HepG2 (cell line): ENCODE data around the gene PRM3. TPM values are rescaled to one million over a fixed set of nuclear protein-coding genes. Genes with fewer than 3 reads are reported as not detected.
A peak's percentile ranks its signal among the peaks of the same experiment; 100 is the strongest.

Experiments
- DNMT3B ChIP-seq: conservative IDR thresholded peaks from 2 replicates; pipeline ENCODE4 v1.6.1; 2016; ENCODE audit warnings: missing biosample characterization, control low read depth
- HNF4A ChIP-seq: sonication (generic); formaldehyde crosslinking; IDR thresholded peaks from 2 replicates; pipeline ENCODE4 v1.4.0; 2020; ENCODE audit warnings: missing genetic modification reagents
- KDM6A ChIP-seq: IDR thresholded peaks from 2 replicates; pipeline ENCODE4 v1.6.1; 2016; ENCODE audit warnings: low read depth
- LCORL ChIP-seq, 2 experiments: fragments of 450-650 bp in 1 of 2; sonication (generic) in 1 of 2; formaldehyde crosslinking in 1 of 2; IDR thresholded peaks; 2 replicates each; pipeline versions ENCODE4 v1.5.0 to v1.6.1; 2017 to 2020; ENCODE audit warnings: antibody characterized with exemption in 1 of 2, missing genetic modification reagents in 1 of 2
- RAD51 ChIP-seq: fragments of 450-650 bp; IDR thresholded peaks from 2 replicates; pipeline ENCODE4 v1.6.1; 2016; ENCODE audit warnings: borderline replicate concordance
- RARG ChIP-seq: sonication (generic); formaldehyde crosslinking; IDR thresholded peaks from 2 replicates; pipeline ENCODE4 v1.4.0; 2020; ENCODE audit warnings: low read depth, mild to moderate bottlenecking, missing genetic modification reagents
- TOPORS ChIP-seq: sonication (generic); formaldehyde crosslinking; IDR thresholded peaks from 2 replicates; pipeline ENCODE4 v1.8.0; 2023; ENCODE audit warnings: mild to moderate bottlenecking, missing genetic modification reagents
- ZNF232 ChIP-seq: sonication (generic); formaldehyde crosslinking; IDR thresholded peaks from 2 replicates; pipeline ENCODE4 v1.4.0; 2020; ENCODE audit warnings: missing genetic modification reagents, borderline replicate concordance
- ZNF235 ChIP-seq: sonication (generic); formaldehyde crosslinking; IDR thresholded peaks from 2 replicates; pipeline ENCODE4 v1.8.1; 2023; ENCODE audit warnings: mild to moderate bottlenecking, missing genetic modification reagents, borderline replicate concordance
- polyA plus RNA-seq, 8 experiments: library from polyadenylated mRNA; depleted of rRNA in 3 of 8; stranded (reverse) in 7 of 8; unstranded in 1 of 8; fragments of >200 nt; fragmentation: Illumina TruSeq in 4 of 8; extraction: Trizol in 4 of 8; gene quantifications; 2 replicates each; pipeline versions ENCODE4 v1.2.1 to v1.2.3, GENCODE V29; 2011 to 2016; ENCODE audit warnings: low read depth in 4 of 8, missing spikeins in 1 of 8, mixed read lengths in 1 of 8; ENCODE audit not compliant: insufficient read depth in 1 of 8
- total RNA-seq, 5 experiments: library from RNA; depleted of rRNA; stranded (reverse); fragments of >200 nt; fragmentation: Illumina TruSeq; extraction: Trizol; gene quantifications; 2 replicates each; pipeline ENCODE4 v1.2.3, GENCODE V29; 2016; ENCODE audit warnings: low read depth in 1 of 5
- TF ChIP-seq, protein P1 (sequence below): sonication (generic); formaldehyde crosslinking; IDR thresholded peaks from 2 replicates; pipeline ENCODE4 v1.8.1; 2022; ENCODE audit warnings: low read depth, mild to moderate bottlenecking, missing genetic modification reagents
- TF ChIP-seq, protein P2 (sequence below): sonication (generic); formaldehyde crosslinking; conservative IDR thresholded peaks from 2 replicates; pipeline ENCODE4 v1.4.0; 2020; ENCODE audit warnings: missing genetic modification reagents
- TF ChIP-seq, protein P3 (sequence below): sonication (generic); formaldehyde crosslinking; IDR thresholded peaks from 2 replicates; pipeline ENCODE4 v1.4.0; 2020; ENCODE audit warnings: missing genetic modification reagents
- TF ChIP-seq, protein P4 (sequence below): IDR thresholded peaks from 2 replicates; pipeline ENCODE4 v1.6.1; 2012; ENCODE audit warnings: low read length, improper control_type of control experiment
- TF ChIP-seq, protein P5 (sequence below): sonication (generic); formaldehyde crosslinking; IDR thresholded peaks from 2 replicates; pipeline ENCODE4 v1.8.0; 2022; ENCODE audit warnings: mild to moderate bottlenecking, missing genetic modification reagents
- TF ChIP-seq, protein P6 (sequence below): IDR thresholded peaks from 2 replicates; pipeline ENCODE4 v1.6.1; 2016; ENCODE audit warnings: low read depth, borderline replicate concordance

The PRM3 gene
- total and polyA plus RNA-seq, 2 of the 13 experiments (the other 11 are each of a cell fraction or from before 2014, with no cell fraction given): not detected

DNA sequence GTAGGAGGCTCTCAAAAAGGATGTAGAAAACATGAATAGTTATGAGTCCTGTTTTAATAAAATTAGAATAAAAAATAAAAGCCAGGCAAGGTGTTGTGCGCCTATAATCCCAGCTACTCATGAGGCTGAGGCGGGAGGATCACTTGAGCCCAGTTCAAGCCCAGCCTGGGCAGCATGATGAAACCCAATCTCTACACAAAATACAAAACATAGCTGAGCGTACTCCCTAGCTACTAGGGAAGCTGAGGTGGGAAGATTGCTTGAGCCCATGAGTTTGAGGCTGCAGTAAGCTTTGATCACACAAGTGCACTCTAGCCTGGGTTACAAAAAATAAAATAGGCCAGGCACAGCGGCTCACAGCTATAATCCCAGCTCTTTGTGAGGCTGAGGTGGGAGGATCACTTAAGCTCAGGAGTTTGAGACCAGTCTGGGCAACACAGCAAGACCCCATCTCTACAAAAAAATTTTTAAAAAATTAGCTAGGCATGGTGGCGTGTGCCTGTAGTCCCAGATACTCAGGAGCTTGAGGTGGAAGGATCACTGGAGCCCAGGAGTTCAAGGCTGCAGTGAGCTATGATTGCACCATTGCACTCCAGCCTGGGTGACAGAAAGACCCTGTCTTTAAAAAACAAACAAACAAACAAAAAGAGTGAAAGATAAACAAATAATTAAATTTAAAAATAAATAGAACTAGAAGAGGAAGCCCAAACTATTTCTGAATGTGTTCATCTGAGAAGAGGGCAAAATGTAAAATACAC is 24.9 kb upstream of the PRM3 start (continued):
- TF ChIP-seq, protein P1, sequence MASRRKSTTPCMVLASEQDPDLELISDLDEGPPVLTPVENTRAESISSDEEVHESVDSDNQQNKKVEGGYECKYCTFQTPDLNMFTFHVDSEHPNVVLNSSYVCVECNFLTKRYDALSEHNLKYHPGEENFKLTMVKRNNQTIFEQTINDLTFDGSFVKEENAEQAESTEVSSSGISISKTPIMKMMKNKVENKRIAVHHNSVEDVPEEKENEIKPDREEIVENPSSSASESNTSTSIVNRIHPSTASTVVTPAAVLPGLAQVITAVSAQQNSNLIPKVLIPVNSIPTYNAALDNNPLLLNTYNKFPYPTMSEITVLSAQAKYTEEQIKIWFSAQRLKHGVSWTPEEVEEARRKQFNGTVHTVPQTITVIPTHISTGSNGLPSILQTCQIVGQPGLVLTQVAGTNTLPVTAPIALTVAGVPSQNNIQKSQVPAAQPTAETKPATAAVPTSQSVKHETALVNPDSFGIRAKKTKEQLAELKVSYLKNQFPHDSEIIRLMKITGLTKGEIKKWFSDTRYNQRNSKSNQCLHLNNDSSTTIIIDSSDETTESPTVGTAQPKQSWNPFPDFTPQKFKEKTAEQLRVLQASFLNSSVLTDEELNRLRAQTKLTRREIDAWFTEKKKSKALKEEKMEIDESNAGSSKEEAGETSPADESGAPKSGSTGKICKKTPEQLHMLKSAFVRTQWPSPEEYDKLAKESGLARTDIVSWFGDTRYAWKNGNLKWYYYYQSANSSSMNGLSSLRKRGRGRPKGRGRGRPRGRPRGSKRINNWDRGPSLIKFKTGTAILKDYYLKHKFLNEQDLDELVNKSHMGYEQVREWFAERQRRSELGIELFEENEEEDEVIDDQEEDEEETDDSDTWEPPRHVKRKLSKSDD (CRISPR knock-in tag): no peak
- TF ChIP-seq KDM6A: no peak
- no peak for TF ChIP-seq DNMT3B
- no peak for TF ChIP-seq LCORL (IDR thresholded peaks at IDR 0.05)
- TF ChIP-seq LCORL (CRISPR knock-in tag; IDR thresholded peaks at IDR 0.05): no peak
- TF ChIP-seq, protein P2, sequence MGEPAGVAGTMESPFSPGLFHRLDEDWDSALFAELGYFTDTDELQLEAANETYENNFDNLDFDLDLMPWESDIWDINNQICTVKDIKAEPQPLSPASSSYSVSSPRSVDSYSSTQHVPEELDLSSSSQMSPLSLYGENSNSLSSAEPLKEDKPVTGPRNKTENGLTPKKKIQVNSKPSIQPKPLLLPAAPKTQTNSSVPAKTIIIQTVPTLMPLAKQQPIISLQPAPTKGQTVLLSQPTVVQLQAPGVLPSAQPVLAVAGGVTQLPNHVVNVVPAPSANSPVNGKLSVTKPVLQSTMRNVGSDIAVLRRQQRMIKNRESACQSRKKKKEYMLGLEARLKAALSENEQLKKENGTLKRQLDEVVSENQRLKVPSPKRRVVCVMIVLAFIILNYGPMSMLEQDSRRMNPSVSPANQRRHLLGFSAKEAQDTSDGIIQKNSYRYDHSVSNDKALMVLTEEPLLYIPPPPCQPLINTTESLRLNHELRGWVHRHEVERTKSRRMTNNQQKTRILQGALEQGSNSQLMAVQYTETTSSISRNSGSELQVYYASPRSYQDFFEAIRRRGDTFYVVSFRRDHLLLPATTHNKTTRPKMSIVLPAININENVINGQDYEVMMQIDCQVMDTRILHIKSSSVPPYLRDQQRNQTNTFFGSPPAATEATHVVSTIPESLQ (CRISPR knock-in tag): no peak
- TF ChIP-seq, protein P3, sequence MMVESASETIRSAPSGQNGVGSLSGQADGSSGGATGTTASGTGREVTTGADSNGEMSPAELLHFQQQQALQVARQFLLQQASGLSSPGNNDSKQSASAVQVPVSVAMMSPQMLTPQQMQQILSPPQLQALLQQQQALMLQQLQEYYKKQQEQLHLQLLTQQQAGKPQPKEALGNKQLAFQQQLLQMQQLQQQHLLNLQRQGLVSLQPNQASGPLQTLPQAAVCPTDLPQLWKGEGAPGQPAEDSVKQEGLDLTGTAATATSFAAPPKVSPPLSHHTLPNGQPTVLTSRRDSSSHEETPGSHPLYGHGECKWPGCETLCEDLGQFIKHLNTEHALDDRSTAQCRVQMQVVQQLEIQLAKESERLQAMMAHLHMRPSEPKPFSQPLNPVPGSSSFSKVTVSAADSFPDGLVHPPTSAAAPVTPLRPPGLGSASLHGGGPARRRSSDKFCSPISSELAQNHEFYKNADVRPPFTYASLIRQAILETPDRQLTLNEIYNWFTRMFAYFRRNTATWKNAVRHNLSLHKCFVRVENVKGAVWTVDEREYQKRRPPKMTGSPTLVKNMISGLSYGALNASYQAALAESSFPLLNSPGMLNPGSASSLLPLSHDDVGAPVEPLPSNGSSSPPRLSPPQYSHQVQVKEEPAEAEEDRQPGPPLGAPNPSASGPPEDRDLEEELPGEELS (CRISPR knock-in tag): peak; percentile 88
- TF ChIP-seq, protein P4, sequence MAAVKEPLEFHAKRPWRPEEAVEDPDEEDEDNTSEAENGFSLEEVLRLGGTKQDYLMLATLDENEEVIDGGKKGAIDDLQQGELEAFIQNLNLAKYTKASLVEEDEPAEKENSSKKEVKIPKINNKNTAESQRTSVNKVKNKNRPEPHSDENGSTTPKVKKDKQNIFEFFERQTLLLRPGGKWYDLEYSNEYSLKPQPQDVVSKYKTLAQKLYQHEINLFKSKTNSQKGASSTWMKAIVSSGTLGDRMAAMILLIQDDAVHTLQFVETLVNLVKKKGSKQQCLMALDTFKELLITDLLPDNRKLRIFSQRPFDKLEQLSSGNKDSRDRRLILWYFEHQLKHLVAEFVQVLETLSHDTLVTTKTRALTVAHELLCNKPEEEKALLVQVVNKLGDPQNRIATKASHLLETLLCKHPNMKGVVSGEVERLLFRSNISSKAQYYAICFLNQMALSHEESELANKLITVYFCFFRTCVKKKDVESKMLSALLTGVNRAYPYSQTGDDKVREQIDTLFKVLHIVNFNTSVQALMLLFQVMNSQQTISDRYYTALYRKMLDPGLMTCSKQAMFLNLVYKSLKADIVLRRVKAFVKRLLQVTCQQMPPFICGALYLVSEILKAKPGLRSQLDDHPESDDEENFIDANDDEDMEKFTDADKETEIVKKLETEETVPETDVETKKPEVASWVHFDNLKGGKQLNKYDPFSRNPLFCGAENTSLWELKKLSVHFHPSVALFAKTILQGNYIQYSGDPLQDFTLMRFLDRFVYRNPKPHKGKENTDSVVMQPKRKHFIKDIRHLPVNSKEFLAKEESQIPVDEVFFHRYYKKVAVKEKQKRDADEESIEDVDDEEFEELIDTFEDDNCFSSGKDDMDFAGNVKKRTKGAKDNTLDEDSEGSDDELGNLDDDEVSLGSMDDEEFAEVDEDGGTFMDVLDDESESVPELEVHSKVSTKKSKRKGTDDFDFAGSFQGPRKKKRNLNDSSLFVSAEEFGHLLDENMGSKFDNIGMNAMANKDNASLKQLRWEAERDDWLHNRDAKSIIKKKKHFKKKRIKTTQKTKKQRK: no peak
- TF ChIP-seq RAD51: no peak
- TF ChIP-seq TOPORS: no peak
- no peak for TF ChIP-seq ZNF235
- TF ChIP-seq RARG: no peak
- TF ChIP-seq ZNF232 (CRISPR knock-in tag): no peak; the same call in 1 of the 2 replicates
- TF ChIP-seq, protein P5, sequence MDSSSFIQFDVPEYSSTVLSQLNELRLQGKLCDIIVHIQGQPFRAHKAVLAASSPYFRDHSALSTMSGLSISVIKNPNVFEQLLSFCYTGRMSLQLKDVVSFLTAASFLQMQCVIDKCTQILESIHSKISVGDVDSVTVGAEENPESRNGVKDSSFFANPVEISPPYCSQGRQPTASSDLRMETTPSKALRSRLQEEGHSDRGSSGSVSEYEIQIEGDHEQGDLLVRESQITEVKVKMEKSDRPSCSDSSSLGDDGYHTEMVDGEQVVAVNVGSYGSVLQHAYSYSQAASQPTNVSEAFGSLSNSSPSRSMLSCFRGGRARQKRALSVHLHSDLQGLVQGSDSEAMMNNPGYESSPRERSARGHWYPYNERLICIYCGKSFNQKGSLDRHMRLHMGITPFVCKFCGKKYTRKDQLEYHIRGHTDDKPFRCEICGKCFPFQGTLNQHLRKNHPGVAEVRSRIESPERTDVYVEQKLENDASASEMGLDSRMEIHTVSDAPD (CRISPR knock-in tag): no peak
- TF ChIP-seq, protein P6, sequence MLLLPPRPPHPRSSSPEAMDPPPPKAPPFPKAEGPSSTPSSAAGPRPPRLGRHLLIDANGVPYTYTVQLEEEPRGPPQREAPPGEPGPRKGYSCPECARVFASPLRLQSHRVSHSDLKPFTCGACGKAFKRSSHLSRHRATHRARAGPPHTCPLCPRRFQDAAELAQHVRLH (CRISPR knock-in tag): no peak
- TF ChIP-seq HNF4A (CRISPR knock-in tag): peak; percentile 60
